Endothelial cell of umbilical vein (primary cell): ENCODE measurements around the gene USP51. TPM values are rescaled to one million over a fixed set of nuclear protein-coding genes. Genes with fewer than 3 reads are reported as not detected.
"Not testable (repeated sequence)": the region's sequence is repeated elsewhere in the genome, so short reads cannot be mapped to it uniquely, and the experiment has no call there.

Experiments
- BruUV-seq: library from RNA; stranded (reverse); fragments of 400-500 nt; replicated peaks from 2 replicates; lab custom pipeline; 2021; lab: Mats Ljungman, UMichigan
- CTCF ChIA-PET: fragments of 300-600, 350-600 bp; sonication (Branson Sonifier 250); formaldehyde crosslinking; loops from one replicate; lab custom pipeline; 2021; ENCODE audit warnings: antibody characterized with exemption, inconsistent platforms; lab: Charles Lee
- POLR2A ChIA-PET: fragments of 300-600, 350-600 bp; sonication (Branson Sonifier 250); formaldehyde crosslinking; loops from one replicate; lab custom pipeline; 2021; ENCODE audit warnings: antibody characterized with exemption, inconsistent platforms; lab: Charles Lee
- DNase-seq: peaks from one replicate; pipeline ENCODE4 v3.0.0-alpha.2; 2011; ENCODE audit warnings: low read depth, low spot score
- FAIRE-seq: peaks from 2 replicates; lab custom pipeline; 2011; peaks lifted over from hg19 to GRCh38; lab: Jason Lieb, UNC
- H2AFZ ChIP-seq: 2 replicates; pipeline ENCODE4 v1.6.0; 2012; ENCODE audit warnings: low read depth, low read length, control low read depth, inconsistent platforms
- H3K27ac ChIP-seq: 2 replicates; pipeline ENCODE4 v1.5.1; 2011; ENCODE audit warnings: low read depth, mild to moderate bottlenecking, control low read depth, low read length, moderate library complexity; ENCODE audit not compliant: insufficient read depth
- H3K27me3 ChIP-seq, 2 experiments: 2 replicates each; pipeline versions ENCODE4 v1.6.0 to v1.6.1; 2011; ENCODE audit warnings: low read length in 2 of 2, mixed read lengths in 1 of 2; ENCODE audit not compliant: control insufficient read depth in 2 of 2, insufficient read depth in 2 of 2
- H3K36me3 ChIP-seq, 2 experiments: 2 replicates in 1 of 2; 3 replicates in 1 of 2; pipeline ENCODE4 v1.5.1; 2011; ENCODE audit warnings: low read length in 2 of 2, mild to moderate bottlenecking in 1 of 2, moderate library complexity in 1 of 2; ENCODE audit not compliant: control insufficient read depth in 2 of 2, insufficient read depth in 2 of 2; ENCODE audit errors: extremely low read depth in 1 of 2
- H3K4me1 ChIP-seq: 3 replicates; pipeline ENCODE4 v1.5.1; 2011; ENCODE audit warnings: mild to moderate bottlenecking, low read length; ENCODE audit not compliant: control insufficient read depth, insufficient read depth; ENCODE audit errors: extremely low read depth
- H3K4me2 ChIP-seq: 2 replicates; pipeline ENCODE4 v1.6.1; 2011; ENCODE audit warnings: low read length, control low read depth, mixed read lengths; ENCODE audit not compliant: insufficient read depth
- H3K4me3 ChIP-seq, 3 experiments: fragments of 200-600 bp in 1 of 3; sonication (generic), shearing (Covaris generic) in 1 of 3; replicated peaks in 1 of 3; 2 replicates each; pipeline ENCODE4 v1.5.1; 2011 to 2016; ENCODE audit warnings: control low read depth in 3 of 3, low read length in 3 of 3, mild to moderate bottlenecking in 2 of 3, inconsistent platforms in 1 of 3, low read depth in 1 of 3, moderate library complexity in 1 of 3; ENCODE audit not compliant: insufficient read depth in 1 of 3
- H3K79me2 ChIP-seq: 2 replicates; pipeline ENCODE4 v1.6.0; 2012; ENCODE audit warnings: low read length, inconsistent platforms; ENCODE audit not compliant: control insufficient read depth, insufficient read depth
- H3K9ac ChIP-seq: replicated peaks from 2 replicates; pipeline ENCODE3; 2011; ENCODE audit warnings: low read length, control low read depth; ENCODE audit not compliant: insufficient read depth; ENCODE audit errors: extremely low read depth
- H3K9me1 ChIP-seq: replicated peaks from 3 replicates; pipeline ENCODE4 v1.6.0; 2011; ENCODE audit warnings: mild to moderate bottlenecking, low read length; ENCODE audit not compliant: control insufficient read depth, insufficient read depth; ENCODE audit errors: extremely low read depth
- H3K9me3 ChIP-seq: replicated peaks from 2 replicates; pipeline ENCODE4 v1.5.1; 2012; ENCODE audit warnings: low read length, inconsistent platforms; ENCODE audit not compliant: control insufficient read depth, insufficient read depth
- H4K20me1 ChIP-seq: replicated peaks from 2 replicates; pipeline ENCODE3; 2011; ENCODE audit warnings: mild to moderate bottlenecking, low read length; ENCODE audit not compliant: control insufficient read depth, insufficient read depth; ENCODE audit errors: extremely low read depth
- CTCF ChIP-seq, 2 donors: IDR thresholded peaks; 1 replicate in 1 of 2; 2 replicates in 1 of 2; pipeline ENCODE4 v1.5.1; 2011; ENCODE audit warnings: low read length in 2 of 2, mild to moderate bottlenecking in 2 of 2, moderate library complexity in 2 of 2, control low read depth in 1 of 2, inconsistent platforms in 1 of 2, low read depth in 1 of 2; ENCODE audit not compliant: insufficient read depth in 1 of 2; ENCODE audit errors: extremely low read depth in 1 of 2
- MAX ChIP-seq: IDR thresholded peaks from 2 replicates; pipeline ENCODE4 v1.6.1; 2011; ENCODE audit not compliant: insufficient read depth, insufficient read length
- dilution Hi-C: fragments of 300-500 bp; cut with MboI; formaldehyde crosslinking; loops from one replicate; pipeline ENCODE4 v1.15.0; 2019; ENCODE audit warnings: low sequenced_read_pairs; ENCODE audit not compliant: extremely low pct_ligation_motif_present
- intact Hi-C: fragments of 100-400 bp; cut with micrococcal nuclease; formaldehyde crosslinking; loops from one replicate; pipeline ENCODE4 v1.10.0; 2022
- polyA plus RNA-seq, 4 experiments: library from polyadenylated mRNA; depleted of rRNA in 3 of 4; stranded (reverse) in 3 of 4; unstranded in 1 of 4; fragments of >200 nt; gene quantifications; 2 replicates each; pipeline versions ENCODE4 v1.2.1 to v1.2.3, GENCODE V29; 2011 to 2012; ENCODE audit warnings: missing spikeins in 1 of 4
- total RNA-seq: library from RNA; stranded (reverse); gene quantifications from 2 replicates; pipeline ENCODE4 v1.2.3, GENCODE V29; 2021

The USP51 gene
- total and polyA plus RNA-seq, 2 donors (not counting 3 experiments of a cell fraction or from before 2014, with no cell fraction given) = 0.77 to 0.86 TPM

GRCh38 chrX:55480390-55481062 is 9.1 kb downstream of the USP51 start:
- TF ChIP-seq CTCF (IDR thresholded peaks at IDR 0.05; ENCODE audit: extremely low read depth in 1 of 2, insufficient read depth in 1 of 2, low read depth in 1 of 2, low read length in 2 of 2) = no peak
- TF ChIP-seq MAX = no peak
- intact Hi-C loops (no loop called here), dilution Hi-C loops (no loop called here)
- no peaks in the 10 kb centered on the region for H3K4me1 ChIP-seq
- no peaks in the 10 kb centered on the region for H3K27me3 ChIP-seq
- no peaks in the 10 kb centered on the region for H3K79me2 ChIP-seq
- H3K9me3 ChIP-seq = no peaks in the 10 kb centered on the region
- H3K4me2 ChIP-seq = no peak overlapping the region
- H3K36me3 ChIP-seq = no peaks in the 10 kb centered on the region
- POLR2A ChIA-PET = no interaction called here
- H3K9ac ChIP-seq = no peak overlapping the region
- no peak overlapping the region for H3K4me3 ChIP-seq
- no peak for FAIRE-seq
- H4K20me1 ChIP-seq = no peaks in the 10 kb centered on the region
- H3K9me1 ChIP-seq = no peaks in the 10 kb centered on the region
- CTCF ChIA-PET = no interaction called here
- no peak overlapping the region for H2AFZ ChIP-seq
- no peak overlapping the region for H3K27ac ChIP-seq
- BruUV-seq = no TSS peak
- no peak for DNase-seq

GRCh38 chrX:55479956-55480355 is 9.7 kb downstream of the USP51 start:
- CTCF ChIA-PET, H2AFZ ChIP-seq, POLR2A ChIA-PET, H3K36me3 ChIP-seq, H3K27ac ChIP-seq, DNase-seq, H3K79me2 ChIP-seq, H3K9ac ChIP-seq, H3K4me1 ChIP-seq, FAIRE-seq, H3K4me3 ChIP-seq, BruUV-seq, H4K20me1 ChIP-seq, H3K27me3 ChIP-seq, intact Hi-C loops, H3K9me3 ChIP-seq, H3K4me2 ChIP-seq, dilution Hi-C loops, H3K9me1 ChIP-seq: not testable (repeated sequence)

- H3K9me3 ChIP-seq, H3K27me3 ChIP-seq, H4K20me1 ChIP-seq, H3K36me3 ChIP-seq, BruUV-seq, H3K9ac ChIP-seq, H3K27ac ChIP-seq, H2AFZ ChIP-seq, CTCF ChIA-PET, DNase-seq, H3K9me1 ChIP-seq, intact Hi-C loops, H3K4me3 ChIP-seq, POLR2A ChIA-PET, H3K4me1 ChIP-seq, H3K79me2 ChIP-seq, H3K4me2 ChIP-seq, dilution Hi-C loops: not testable (repeated sequence)
- peak; percentile 46 for FAIRE-seq
Measured at GRCh38 chrX:55465791-55466190, 23.9 kb downstream of the USP51 start.
